HK-2 (cell line): ENCODE data around the gene C1S.
"Not testable (repeated sequence)": the region's sequence is repeated elsewhere in the genome, so short reads cannot be mapped to it uniquely, and the experiment has no call there.

Experiments used
- DNase-seq: peaks from one replicate; pipeline ENCODE4 v3.0.0-alpha.2; 2018; ENCODE audit not compliant: unreplicated experiment

C1S gene

DNA sequence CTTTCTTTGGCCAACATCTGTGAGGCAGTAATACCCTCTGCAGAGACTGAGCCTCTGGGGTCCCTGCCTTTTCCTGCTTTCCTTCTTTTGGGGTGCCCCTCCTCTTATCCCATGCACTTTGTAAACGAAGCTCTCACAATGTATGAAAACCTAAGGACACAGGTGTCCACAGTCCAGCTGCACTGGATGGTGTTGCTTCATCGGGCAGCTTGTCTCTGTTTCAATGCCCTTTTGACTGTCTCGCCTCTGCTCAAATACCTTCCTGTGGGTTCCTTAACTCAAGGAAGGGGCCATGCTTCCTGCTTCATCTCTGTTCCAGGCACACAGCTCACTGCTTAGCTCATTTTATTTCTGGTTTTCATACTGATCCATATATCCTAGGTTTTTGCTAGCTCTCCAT is 42.1 kb downstream of the C1S start:
- DNase-seq = no peak

DNA sequence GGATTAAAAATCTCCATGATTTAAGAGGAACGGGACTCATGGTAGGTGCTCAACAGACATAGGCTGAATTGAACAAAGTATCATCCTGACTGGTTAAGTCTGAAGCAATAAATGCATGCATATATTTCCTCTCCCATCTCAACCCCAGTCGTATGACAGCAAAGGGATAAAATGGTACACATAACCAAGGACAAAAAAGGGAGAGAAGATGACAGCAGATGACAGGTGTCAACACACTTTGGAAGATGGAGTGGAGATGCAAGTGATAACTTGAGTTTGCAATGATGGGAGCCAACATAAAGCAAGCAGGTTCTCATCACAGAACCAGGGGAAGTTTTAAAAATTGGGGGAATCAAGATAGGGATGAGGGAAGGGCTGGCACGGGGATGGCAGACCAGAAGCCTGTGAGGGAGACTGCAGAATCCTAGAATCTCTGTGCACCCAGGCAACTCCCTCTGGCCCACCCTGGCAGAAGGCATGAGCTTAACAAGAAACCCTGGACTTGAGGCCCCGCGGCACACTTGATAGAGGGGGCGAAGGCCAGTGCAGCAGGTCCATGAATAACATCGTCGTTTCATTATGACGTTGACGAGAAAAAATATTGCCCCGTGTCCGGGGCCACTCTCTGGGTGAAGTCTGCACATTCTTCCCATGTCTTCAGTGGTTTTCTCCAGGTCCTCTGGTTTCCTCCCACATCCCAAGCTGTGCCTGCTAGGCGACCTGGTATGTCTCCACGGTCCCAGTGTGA is 43.5 kb downstream of the C1S start:
- DNase-seq = no peak

DNA sequence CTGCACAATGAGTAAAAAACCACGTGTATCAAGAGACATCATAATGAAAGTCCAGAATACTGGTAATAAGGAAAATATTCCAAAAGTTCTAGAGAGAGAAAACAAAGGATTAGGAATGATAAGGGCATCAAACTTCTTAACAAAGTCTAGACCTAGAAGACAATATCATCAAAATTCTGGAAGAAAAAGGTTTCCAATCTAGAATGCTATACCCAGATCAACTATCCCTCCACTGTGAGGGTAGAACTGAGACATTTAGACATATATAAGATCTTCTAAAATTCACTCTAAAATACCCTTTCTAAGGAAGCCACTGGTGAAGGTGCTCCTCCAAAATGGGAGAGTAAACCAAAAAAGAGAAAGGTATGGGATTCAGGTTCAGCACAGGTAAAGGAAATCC is 45.6 kb downstream of the C1S start:
- DNase-seq = no peak

DNA sequence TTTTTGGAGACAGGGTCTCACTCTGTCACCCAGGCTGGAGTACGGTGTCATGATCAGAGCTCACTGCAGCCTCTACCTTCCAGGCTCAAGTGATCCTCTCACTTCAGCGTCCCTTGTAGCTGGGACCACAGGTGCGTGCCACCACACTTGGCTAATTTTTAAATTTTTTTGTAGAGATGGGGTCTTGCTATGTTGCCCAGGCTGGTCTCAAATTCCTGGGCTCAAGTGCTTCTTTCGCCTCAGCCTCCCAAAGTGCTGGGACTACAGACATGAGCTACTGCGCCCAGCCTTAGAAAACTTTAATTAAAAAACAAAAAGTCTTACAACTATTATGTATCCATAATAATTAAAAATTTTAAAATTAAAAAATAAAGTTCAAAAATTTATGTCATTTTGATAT is 46.7 kb downstream of the C1S start:
- not testable (repeated sequence) for DNase-seq

- no peak for DNase-seq
Observed at GRCh38 chr12:7107636-7108002, 47.1 kb downstream of the C1S start.

- peak; percentile 88 for DNase-seq
Observed at GRCh38 chr12:7108003-7108795, 47.7 kb downstream of the C1S start.

DNA sequence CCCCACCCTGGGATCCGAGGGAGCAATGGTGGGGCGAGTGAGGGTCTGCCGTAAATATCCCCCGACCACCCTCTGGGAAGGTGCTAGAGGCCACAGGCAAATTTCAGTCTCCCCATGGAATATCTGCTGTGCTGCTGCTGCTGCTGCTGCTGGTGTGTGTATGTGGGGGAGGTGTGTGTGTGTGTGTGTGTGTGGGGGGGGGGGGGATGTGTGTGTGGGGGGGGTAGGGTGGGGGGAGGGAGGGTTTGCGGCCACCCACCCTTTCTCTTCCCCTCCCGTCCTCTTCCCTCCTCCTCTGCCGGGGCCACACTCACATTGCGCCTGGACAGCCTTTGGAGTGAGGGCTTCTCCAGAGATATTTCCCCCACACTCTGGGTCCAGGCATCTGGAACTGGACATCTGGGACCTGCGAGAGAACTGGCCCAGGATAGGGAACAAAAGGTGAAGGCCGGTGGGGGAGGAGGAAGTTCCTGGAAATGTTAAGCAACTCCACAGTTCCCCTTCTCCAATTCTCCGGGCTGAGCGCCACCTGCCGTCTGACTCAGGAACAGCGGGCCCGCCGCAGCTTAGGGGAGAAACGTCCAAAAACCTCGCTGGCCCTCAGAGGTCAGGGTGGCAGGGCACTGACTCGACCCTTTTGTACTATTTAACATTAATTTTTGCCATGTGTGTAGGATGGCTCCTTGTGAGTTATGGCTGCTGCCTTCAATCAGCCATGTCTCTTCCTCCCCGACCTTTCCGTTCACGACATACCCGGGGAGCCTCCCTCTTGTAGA is 48.5 kb downstream of the C1S start, which contains the start of gene C1RL:
Gene C1RL (minus strand): TSS at position 419 of the 776 bp plus-strand sequence. CDS start 34 bp downstream, at position 385.
- DNase-seq = peak; percentile 88

GRCh38 chr12:7109572-7109920 is 49.0 kb downstream of the C1S start:
- DNase-seq = no peak

DNA sequence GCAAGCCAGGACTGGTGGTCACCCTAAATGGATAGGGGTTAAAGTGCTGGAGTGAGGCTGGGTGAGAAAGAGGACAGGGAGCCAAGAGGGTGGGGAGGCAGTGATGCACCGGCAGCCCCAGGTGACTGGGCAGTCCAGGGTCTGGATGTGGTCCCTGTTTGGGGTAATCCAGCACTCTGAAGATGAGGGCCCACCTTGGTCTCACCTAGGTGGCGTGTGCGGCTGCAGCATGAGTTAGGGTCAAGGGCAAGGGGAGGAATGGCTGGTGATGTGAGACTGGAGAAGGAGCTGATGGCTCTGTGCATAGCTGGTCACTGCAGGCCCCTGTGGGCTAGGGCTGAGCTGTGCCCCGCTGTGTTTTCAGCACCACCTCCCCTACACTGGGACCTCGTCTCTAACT is 50.1 kb downstream of the C1S start:
- DNase-seq = no peak

DNA sequence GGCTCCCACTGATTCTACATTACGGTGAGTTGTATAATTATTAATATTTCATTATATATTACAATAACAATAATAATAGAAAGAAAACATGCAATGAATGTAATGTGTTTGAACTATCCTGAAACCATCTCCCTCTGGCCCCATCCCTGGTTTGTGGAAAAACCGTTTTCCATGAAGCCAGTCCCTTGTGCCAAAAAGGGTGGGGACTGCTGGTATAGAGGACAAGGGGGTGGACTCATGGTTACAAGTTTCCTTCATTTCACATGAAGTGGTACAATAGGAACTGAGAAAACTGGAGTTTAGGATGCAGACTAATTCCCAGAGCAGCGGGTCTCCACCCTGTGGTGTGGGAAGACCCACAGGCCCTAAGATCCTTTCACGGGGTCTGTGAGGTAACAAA is 51.5 kb downstream of the C1S start:
- no peak for DNase-seq

GRCh38 chr12:7113389-7113871 is 52.9 kb downstream of the C1S start:
- no peak for DNase-seq

- no peak for DNase-seq
Observed at GRCh38 chr12:7114008-7114407, 53.5 kb downstream of the C1S start.

- DNase-seq = no peak
Observed at GRCh38 chr12:7114851-7115250, 54.3 kb downstream of the C1S start.

GRCh38 chr12:7116196-7116595 is 55.7 kb downstream of the C1S start:
- DNase-seq = no peak

DNA sequence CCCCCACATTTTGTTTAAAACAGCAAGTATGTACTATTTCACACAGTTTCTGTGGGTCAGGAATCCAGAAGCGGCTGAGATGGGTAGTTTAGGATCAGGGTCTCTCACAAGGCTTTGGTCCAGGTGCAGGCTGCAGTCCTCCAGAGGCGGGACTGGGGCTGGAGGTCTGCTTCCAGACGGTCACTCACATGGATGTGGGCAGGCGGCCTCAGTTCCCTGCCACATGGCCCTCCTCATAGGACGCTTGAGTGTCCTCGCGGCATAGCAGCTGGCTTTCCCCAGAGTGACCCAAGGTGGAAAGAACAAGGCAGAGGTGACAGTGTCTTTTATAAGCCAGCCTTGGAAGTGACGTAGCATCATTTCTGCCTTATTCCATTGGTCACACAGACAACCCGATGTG is 56.4 kb downstream of the C1S start:
- no peak for DNase-seq

- DNase-seq = no peak
Observed at GRCh38 chr12:7117670-7118069, 57.2 kb downstream of the C1S start.

DNA sequence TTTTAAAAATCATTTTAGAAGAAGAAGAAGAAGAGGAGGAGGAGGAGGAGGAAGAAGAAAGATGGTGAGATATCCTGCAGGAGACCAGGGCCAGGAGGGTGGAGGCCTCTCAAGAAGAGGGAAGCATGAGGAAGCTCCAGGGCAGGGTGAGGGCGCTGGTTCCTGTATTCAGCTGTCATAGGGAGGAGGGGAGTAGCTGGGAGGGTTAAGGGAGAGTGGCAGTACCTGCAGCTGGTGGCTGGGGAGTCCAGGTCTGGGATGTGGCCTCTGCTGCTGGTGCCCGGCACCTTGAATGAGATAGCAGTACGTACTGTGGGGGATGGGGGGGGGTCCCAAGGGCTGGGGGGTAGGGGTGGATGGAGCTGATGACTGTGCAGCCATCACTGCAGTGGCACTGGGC is 58.4 kb downstream of the C1S start:
- DNase-seq = no peak

DNA sequence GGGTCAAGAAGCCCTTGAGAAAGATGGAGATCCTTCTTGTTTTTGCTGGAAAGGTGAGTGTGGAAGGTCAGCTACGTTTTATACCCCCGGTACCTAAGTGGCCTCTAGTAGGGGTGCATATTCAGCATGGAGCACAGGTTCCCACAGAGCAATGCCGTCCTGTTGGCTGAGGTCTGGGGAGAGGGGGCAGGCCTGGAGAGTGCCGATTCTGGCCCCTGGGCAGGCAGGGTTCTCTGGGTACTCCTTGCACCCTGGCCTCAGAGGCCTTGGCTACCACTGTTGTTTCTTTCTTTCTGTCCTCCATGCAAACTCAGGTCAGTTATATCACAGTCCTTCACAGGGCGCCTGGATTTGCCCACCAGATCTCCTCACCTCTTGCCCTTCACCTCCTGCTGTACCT is 59.6 kb downstream of the C1S start:
- DNase-seq = no peak
